Neural crest cell (in vitro differentiated cells): Measurements from ENCODE around the gene GRIP2. TPM values are rescaled to one million over a fixed set of nuclear protein-coding genes. Genes with fewer than 3 reads are reported as not detected.
"Not testable (repeated sequence)": the region's sequence is repeated elsewhere in the genome, so short reads cannot be mapped to it uniquely, and the experiment has no call there.

ENCODE experiments used
- DNase-seq: peaks from one replicate; pipeline ENCODE4 v3.0.0; 2021; ENCODE audit warnings: low read depth, mixed read lengths, low spot score
- H3K27ac Mint-ChIP-seq: one replicate; pipeline ENCODE4 v1.8.0; 2021; ENCODE audit warnings: mild to moderate bottlenecking, mixed read lengths; ENCODE audit not compliant: unreplicated experiment
- H3K27me3 Mint-ChIP-seq: 2 replicates; pipeline ENCODE4 v1.8.0; 2021; ENCODE audit warnings: low read depth, mild to moderate bottlenecking, mixed read lengths
- H3K36me3 Mint-ChIP-seq: 2 replicates; pipeline ENCODE4 v1.8.0; 2021; ENCODE audit warnings: low read depth, mild to moderate bottlenecking, mixed read lengths
- H3K4me1 Mint-ChIP-seq: 2 replicates; pipeline ENCODE4 v1.8.0; 2021; ENCODE audit warnings: mixed read lengths
- H3K4me3 Mint-ChIP-seq: one replicate; pipeline ENCODE4 v1.8.0; 2021; ENCODE audit warnings: mild to moderate bottlenecking, mixed read lengths
- H3K9me3 Mint-ChIP-seq: 2 replicates; pipeline ENCODE4 v1.8.0; 2021; ENCODE audit warnings: mixed read lengths
- total RNA-seq: library from RNA; stranded (reverse); gene quantifications from 2 replicates; pipeline ENCODE4 v1.2.1, GENCODE V29; 2021
- TF ChIP-seq, protein P1 (sequence below): fragments of 200-600 bp; sonication (generic); conservative IDR thresholded peaks from 2 replicates; pipeline ENCODE4 v1.5.0; 2021; ENCODE audit warnings: antibody characterized with exemption, mild to moderate bottlenecking

Gene GRIP2
- total RNA-seq, 1 donor from 2014 or later: 3.2 TPM

DNA sequence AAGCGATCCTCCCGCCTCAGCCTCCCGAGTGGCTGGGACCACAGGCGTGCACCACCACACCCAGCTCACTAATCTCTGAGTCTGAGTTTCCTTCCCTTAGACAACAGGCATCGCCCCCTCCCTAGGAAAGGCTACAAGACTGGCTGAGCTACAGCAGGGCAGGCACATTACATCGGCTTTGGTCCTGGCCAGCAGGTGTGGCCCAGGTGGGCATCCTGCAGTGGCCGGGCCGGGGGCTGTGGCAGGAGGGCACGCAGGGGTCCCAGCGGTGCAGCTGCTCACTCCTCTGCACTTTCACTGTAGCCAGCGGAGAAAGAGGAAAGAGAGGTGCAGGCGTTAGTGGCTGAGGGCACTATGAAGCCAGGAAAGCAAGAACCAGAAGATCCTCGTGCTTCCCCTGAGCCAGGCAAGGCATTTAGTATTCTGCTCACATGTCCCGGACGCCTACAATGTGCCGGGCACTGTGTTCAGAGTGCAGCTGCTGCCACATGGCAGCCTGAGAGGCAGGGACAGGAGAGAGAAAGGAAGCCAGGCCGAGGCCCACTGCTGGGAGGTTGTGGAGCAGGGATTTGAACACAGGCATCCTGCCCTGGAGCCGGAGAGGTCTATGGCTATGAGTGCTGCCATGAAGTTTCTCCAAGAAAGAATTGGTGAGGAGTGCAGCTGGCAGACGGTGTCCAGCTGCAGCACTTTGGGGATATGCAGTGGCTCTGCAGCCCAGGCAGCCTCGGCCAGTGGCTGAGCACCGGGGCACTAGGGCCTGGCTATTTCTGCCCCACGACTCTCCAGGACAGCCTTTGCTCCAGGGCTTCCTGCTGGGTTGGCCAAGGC lies 22.3 kb downstream of the GRIP2 start:
- no peak for DNase-seq
- Mint-ChIP-seq H3K27ac (no peak overlapping the region), H3K4me1 (peaks cover 5% of the 10 kb centered on the region), H3K27me3 (no peaks in the 10 kb centered on the region), H3K4me3 (no peak overlapping the region), H3K9me3 (no peaks in the 10 kb centered on the region), H3K36me3 (no peaks in the 10 kb centered on the region)
- TF ChIP-seq, protein P1, sequence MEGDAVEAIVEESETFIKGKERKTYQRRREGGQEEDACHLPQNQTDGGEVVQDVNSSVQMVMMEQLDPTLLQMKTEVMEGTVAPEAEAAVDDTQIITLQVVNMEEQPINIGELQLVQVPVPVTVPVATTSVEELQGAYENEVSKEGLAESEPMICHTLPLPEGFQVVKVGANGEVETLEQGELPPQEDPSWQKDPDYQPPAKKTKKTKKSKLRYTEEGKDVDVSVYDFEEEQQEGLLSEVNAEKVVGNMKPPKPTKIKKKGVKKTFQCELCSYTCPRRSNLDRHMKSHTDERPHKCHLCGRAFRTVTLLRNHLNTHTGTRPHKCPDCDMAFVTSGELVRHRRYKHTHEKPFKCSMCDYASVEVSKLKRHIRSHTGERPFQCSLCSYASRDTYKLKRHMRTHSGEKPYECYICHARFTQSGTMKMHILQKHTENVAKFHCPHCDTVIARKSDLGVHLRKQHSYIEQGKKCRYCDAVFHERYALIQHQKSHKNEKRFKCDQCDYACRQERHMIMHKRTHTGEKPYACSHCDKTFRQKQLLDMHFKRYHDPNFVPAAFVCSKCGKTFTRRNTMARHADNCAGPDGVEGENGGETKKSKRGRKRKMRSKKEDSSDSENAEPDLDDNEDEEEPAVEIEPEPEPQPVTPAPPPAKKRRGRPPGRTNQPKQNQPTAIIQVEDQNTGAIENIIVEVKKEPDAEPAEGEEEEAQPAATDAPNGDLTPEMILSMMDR: no peak

DNA sequence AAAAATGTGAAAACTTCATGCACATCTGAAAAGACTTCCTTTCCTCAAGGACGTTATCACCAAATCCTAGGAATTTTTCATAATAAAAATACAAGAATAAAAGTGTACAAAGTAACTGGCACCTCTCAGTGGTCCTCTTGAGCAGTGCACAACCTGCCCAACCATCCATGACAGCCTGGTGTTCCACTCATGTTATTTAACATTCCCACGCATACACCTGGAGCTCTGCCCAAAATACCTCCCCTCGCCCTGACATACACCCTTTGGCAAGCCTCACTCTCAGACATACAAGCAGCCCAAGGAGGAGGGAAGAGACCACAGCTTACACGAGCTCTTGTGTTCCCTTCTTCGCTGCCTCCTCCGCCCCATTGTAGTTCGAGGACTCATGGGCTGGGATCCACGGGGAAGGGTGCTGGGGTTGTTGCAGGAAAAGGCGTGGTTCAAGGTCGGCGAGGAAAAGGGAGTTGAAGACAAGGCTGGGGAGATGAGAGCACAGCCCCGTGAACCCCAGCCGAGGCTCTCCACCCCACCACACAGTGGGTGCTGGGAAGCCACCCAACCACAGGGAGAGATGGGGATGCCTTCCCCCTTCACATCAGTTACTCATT lies 23.3 kb downstream of the GRIP2 start:
- Mint-ChIP-seq H3K4me3 (no peak overlapping the region), H3K27me3 (no peaks in the 10 kb centered on the region), H3K9me3 (no peaks in the 10 kb centered on the region), H3K27ac (no peak overlapping the region), H3K36me3 (no peaks in the 10 kb centered on the region), H3K4me1 (peaks cover 8% of the 10 kb centered on the region)
- TF ChIP-seq, protein P1: no peak
- no peak for DNase-seq

DNA sequence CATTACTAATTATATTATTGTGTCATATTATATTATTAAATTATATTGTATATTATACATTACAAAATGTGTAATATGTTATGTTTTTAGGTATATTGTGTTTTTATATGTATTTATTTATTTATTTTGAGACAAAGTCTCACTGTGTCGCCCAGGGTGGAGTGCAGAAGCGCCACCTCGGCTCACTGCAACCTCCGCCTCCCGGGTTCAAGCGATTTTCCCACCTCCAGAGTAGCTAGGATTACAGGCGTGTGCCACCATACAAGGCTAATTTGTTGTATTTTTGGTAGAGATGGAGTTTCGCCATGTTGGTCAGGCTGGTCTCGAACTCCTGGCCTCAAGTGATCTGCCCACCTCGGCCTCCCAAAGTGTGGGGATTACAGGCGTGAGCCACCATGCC lies 24.6 kb downstream of the GRIP2 start:
- H3K36me3 Mint-ChIP-seq, H3K4me3 Mint-ChIP-seq, H3K9me3 Mint-ChIP-seq, H3K27me3 Mint-ChIP-seq, H3K27ac Mint-ChIP-seq, DNase-seq, H3K4me1 Mint-ChIP-seq: not testable (repeated sequence)

DNA sequence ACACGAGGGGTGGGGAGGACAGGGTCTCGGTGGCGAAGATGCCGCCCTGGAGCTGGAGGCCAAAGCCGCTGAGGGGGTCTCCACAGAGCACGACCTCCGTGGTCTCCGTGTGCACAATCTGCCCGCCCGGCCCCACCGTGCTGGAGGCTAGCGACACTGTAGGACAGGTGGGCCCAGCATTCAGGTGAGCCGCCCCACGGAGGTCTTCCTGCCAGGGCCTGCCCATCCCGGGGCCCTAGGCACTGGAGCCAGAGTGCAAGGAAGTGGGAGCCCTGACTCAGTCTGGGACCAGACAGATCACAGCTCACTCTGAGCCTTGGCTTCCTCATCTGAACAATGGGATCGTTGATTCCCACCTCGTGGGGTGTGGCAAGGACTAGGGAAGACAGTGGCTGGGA lies 25.8 kb downstream of the GRIP2 start:
- Mint-ChIP-seq H3K27me3 (no peaks in the 10 kb centered on the region), H3K36me3 (no peaks in the 10 kb centered on the region), H3K27ac (no peak overlapping the region), H3K4me1 (peaks cover 6% of the 10 kb centered on the region), H3K4me3 (no peak overlapping the region), H3K9me3 (no peaks in the 10 kb centered on the region)
- DNase-seq: no peak
- TF ChIP-seq, protein P1: no peak

DNA sequence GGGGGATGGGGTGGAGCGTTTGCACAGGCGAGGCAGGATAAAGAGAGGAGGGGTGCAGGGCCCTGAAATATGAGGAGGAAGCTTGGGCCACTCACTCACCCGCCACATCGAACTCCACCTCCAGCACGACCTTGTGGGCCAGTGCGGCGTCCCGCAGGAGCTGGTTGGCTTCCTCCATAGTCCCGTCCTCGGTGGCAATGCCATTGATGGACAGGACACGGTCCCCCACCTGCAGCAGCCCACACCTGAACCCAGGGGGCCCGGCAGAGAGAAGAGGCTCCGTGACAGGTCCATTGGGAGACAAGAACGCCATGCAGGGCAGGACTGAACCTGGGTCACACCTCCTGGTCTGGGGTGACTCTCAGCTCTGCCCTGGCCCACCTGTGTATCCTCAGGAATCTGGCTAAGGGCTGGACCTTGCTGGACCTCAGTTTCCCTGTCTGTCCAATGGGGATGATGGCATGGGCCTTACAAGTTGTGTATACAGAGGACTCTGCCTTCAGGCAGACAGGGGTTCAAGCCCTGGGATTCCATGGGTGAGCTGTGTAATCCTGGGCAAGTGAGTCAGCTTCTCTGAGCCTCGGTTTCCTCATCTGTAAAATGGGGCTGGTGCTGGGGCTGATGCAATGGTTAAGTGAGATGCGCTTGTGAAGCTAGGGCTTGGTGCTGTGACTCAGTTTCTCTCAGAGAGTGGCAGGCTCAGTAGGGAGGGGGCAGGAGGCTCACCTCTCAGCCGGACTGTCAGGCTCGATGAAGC lies 26.4 kb downstream of the GRIP2 start:
- Mint-ChIP-seq H3K4me1 (peaks cover 12% of the 10 kb centered on the region), H3K27ac (no peak overlapping the region), H3K9me3 (no peaks in the 10 kb centered on the region), H3K36me3 (no peaks in the 10 kb centered on the region), H3K27me3 (no peaks in the 10 kb centered on the region), H3K4me3 (no peak overlapping the region)
- TF ChIP-seq, protein P1: no peak
- DNase-seq: no peak

DNA sequence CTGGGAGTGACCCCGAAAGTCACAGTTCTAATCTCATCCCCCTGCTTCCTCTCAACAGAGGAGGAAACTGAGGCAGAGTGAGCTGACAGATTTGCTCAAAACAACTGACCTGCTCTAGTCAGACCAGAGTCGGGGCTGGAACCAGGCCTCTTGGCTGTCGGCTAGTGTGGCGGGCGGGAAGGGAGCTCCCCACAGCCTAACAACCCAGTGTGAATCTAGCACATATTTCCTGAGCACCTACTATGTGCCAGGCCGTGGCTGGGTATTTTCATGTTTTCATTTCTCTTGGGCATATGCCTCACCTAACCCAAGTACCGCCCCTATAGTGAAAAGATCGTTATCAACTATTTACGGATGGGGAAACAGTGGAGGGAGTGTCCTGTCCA lies 27.2 kb downstream of the GRIP2 start:
- TF ChIP-seq, protein P1: no peak
- no peaks in the 10 kb centered on the region for H3K27me3 Mint-ChIP-seq
- no peak for DNase-seq
- no peaks in the 10 kb centered on the region for H3K36me3 Mint-ChIP-seq
- H3K9me3 Mint-ChIP-seq: no peaks in the 10 kb centered on the region
- peaks cover 16% of the 10 kb centered on the region for H3K4me1 Mint-ChIP-seq
- no peak overlapping the region for H3K27ac Mint-ChIP-seq
- no peak overlapping the region for H3K4me3 Mint-ChIP-seq
